Thyroid gland (tissue), 4 donors: ENCODE measurements around the gene LARGE1.

Source experiments
- POLR2A ChIP-seq, 2 donors: fragments of 450-650 bp; IDR thresholded peaks; one replicate each; pipeline ENCODE4 v1.6.1; 2017; ENCODE audit warnings: antibody characterized with exemption in 2 of 2, mild to moderate bottlenecking in 2 of 2, moderate library complexity in 1 of 2
- TF ChIP-seq, protein P1 (sequence below), 6 experiments: fragments of 200-600 bp in 3 of 6; fragments of 450-650 bp in 3 of 6; sonication (generic) in 3 of 6; IDR thresholded peaks; one replicate each; pipeline ENCODE4 v1.5.1; 2016 to 2019; ENCODE audit warnings: antibody characterized with exemption in 6 of 6, mild to moderate bottlenecking in 2 of 6, inconsistent platforms in 1 of 6, moderate library complexity in 1 of 6

DNA sequence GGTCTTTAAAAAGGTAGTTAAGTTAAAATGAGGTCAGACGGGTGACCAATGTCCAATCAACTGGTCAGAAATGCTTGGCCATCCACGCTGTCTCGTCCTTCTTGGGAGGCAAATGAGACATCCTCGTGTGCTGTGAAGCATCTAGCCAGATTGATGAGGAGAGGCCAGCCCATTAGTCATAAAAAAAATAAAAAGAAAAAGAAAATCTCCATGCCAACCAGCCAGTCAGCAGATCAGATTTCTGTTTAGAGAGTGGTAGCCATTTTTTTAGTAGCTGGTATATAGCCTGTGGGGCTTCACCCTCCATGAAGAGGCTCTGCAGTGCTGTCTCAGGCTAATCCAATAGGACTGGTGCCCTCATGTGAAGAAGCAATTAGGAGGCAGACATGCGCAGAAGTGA is 519.0 kb downstream of the LARGE1 start:
- TF ChIP-seq, protein P1, sequence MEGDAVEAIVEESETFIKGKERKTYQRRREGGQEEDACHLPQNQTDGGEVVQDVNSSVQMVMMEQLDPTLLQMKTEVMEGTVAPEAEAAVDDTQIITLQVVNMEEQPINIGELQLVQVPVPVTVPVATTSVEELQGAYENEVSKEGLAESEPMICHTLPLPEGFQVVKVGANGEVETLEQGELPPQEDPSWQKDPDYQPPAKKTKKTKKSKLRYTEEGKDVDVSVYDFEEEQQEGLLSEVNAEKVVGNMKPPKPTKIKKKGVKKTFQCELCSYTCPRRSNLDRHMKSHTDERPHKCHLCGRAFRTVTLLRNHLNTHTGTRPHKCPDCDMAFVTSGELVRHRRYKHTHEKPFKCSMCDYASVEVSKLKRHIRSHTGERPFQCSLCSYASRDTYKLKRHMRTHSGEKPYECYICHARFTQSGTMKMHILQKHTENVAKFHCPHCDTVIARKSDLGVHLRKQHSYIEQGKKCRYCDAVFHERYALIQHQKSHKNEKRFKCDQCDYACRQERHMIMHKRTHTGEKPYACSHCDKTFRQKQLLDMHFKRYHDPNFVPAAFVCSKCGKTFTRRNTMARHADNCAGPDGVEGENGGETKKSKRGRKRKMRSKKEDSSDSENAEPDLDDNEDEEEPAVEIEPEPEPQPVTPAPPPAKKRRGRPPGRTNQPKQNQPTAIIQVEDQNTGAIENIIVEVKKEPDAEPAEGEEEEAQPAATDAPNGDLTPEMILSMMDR (IDR thresholded peaks at IDR 0.05), result no peak
- TF ChIP-seq POLR2A (IDR thresholded peaks at IDR 0.05), result no peak
